B cell (primary cell): ENCODE measurements around the gene PTPRU. TPM values are rescaled to one million over a fixed set of nuclear protein-coding genes. Genes with fewer than 3 reads are reported as not detected.

Experiments
- ATAC-seq: fragments of 200-7000 bp; cut with Tn5 transposase; one replicate; pipeline ENCODE4 v1.10.0; 2021; ENCODE audit warnings: low read depth, mild to moderate bottlenecking, moderate number of reproducible peaks, moderate library complexity
- CTCF ChIA-PET: fragments of 350-600 bp; sonication (Branson Sonifier 250); formaldehyde crosslinking; loops from one replicate; lab custom pipeline; 2021; ENCODE audit warnings: antibody characterized with exemption, inconsistent platforms; lab: Charles Lee
- POLR2A ChIA-PET: fragments of 350-600 bp; sonication (Branson Sonifier 250); formaldehyde crosslinking; loops from one replicate; lab custom pipeline; 2021; ENCODE audit warnings: antibody characterized with exemption; lab: Charles Lee
- DNase-seq: peaks from one replicate; pipeline ENCODE4 v3.0.0; 2013
- H2AFZ ChIP-seq: 2 replicates; pipeline ENCODE4 v1.6.1; 2012; ENCODE audit warnings: mild to moderate bottlenecking, low read depth, low read length; ENCODE audit not compliant: insufficient read depth, poor library complexity, severe bottlenecking
- H3K27ac ChIP-seq, 2 donors: 1 replicate in 1 of 2; 2 replicates in 1 of 2; pipeline ENCODE4 v1.5.1; 2012 to 2013; ENCODE audit warnings: low read length in 2 of 2, mild to moderate bottlenecking in 2 of 2, moderate library complexity in 1 of 2
- H3K27me3 ChIP-seq, 4 experiments: fragments of 200-600 bp in 1 of 4; sonication (generic) in 1 of 4; replicated peaks in 1 of 4; 1 replicate in 2 of 4; 2 replicates in 2 of 4; pipeline versions ENCODE4 v1.6.1 to v1.7.0; 2013 to 2016; ENCODE audit warnings: low read length in 3 of 4, mild to moderate bottlenecking in 2 of 4, mixed read lengths in 1 of 4, moderate library complexity in 1 of 4; ENCODE audit not compliant: insufficient read depth in 4 of 4, control insufficient read depth in 3 of 4; ENCODE audit errors: control extremely low read depth in 1 of 4
- H3K36me3 ChIP-seq, 2 experiments: replicated peaks in 1 of 2; 1 replicate in 1 of 2; 2 replicates in 1 of 2; pipeline versions ENCODE4 v1.6.1 to v1.7.1; 2013; ENCODE audit warnings: low read length in 1 of 2; ENCODE audit not compliant: insufficient read depth in 2 of 2, control insufficient read depth in 1 of 2; ENCODE audit errors: control extremely low read depth in 1 of 2, extremely low read depth in 1 of 2
- H3K4me1 ChIP-seq, 2 donors: fragments of 200-600 bp in 1 of 2; sonication (generic) in 1 of 2; 1 replicate in 1 of 2; 2 replicates in 1 of 2; pipeline versions ENCODE4 v1.5.1 to v1.6.1; 2013 to 2017; ENCODE audit warnings: low read length in 2 of 2; ENCODE audit not compliant: control insufficient read depth in 2 of 2, insufficient read depth in 2 of 2
- H3K4me2 ChIP-seq: replicated peaks from 2 replicates; pipeline ENCODE3; 2012; ENCODE audit warnings: mild to moderate bottlenecking, low read depth, low read length; ENCODE audit not compliant: poor library complexity, severe bottlenecking
- H3K4me3 ChIP-seq, 5 experiments: fragments of 200-600 bp in 1 of 5; sonication (generic) in 1 of 5; 1 replicate in 3 of 5; 2 replicates in 2 of 5; pipeline versions ENCODE4 v1.5.1 to v1.7.0; 2011 to 2016; ENCODE audit warnings: low read length in 4 of 5, mild to moderate bottlenecking in 4 of 5, low read depth in 2 of 5, control low read depth in 1 of 5, moderate library complexity in 1 of 5; ENCODE audit not compliant: insufficient read depth in 1 of 5; ENCODE audit errors: control extremely low read depth in 1 of 5, extremely low read depth in 1 of 5
- H3K79me2 ChIP-seq: fragments of 200-600 bp; sonication (generic); one replicate; pipeline ENCODE4 v1.6.0; 2016; ENCODE audit warnings: low read length; ENCODE audit not compliant: control insufficient read depth, insufficient read depth
- H3K9ac ChIP-seq: fragments of 200-600 bp; sonication (generic); 2 replicates; pipeline ENCODE4 v1.6.1; 2017; ENCODE audit warnings: mild to moderate bottlenecking, low read length, moderate library complexity
- H3K9me3 ChIP-seq, 3 donors: one replicate each; pipeline versions ENCODE4 v1.6.1 to v1.7.1; 2013; ENCODE audit warnings: low read length in 2 of 3; ENCODE audit not compliant: control insufficient read depth in 2 of 3, insufficient read depth in 1 of 3; ENCODE audit errors: control extremely low read depth in 1 of 3
- H4K20me1 ChIP-seq: 2 replicates; pipeline ENCODE4 v1.6.0; 2012; ENCODE audit warnings: mild to moderate bottlenecking, low read length; ENCODE audit not compliant: insufficient read depth, control insufficient read depth, poor library complexity, severe bottlenecking
- H3K27ac Mint-ChIP-seq: one replicate; pipeline ENCODE4 v1.8.0; 2021; ENCODE audit warnings: mixed read lengths
- H3K27me3 Mint-ChIP-seq: one replicate; pipeline ENCODE4 v1.8.0; 2021; ENCODE audit warnings: mixed read lengths
- H3K4me1 Mint-ChIP-seq: one replicate; pipeline ENCODE4 v1.8.0; 2021; ENCODE audit warnings: mixed read lengths
- H3K4me3 Mint-ChIP-seq: one replicate; pipeline ENCODE4 v1.8.0; 2021; ENCODE audit warnings: mixed read lengths
- H3K9me3 Mint-ChIP-seq: one replicate; pipeline ENCODE4 v1.8.0; 2022; ENCODE audit warnings: mixed read lengths; ENCODE audit not compliant: insufficient read depth
- CTCF ChIP-seq: fragments of 200-600 bp; IDR thresholded peaks from one replicate; pipeline ENCODE4 v1.8.0; 2022; ENCODE audit warnings: antibody characterized with exemption, mild to moderate bottlenecking
- EZH2 ChIP-seq: IDR thresholded peaks from 2 replicates; pipeline ENCODE4 v1.6.1; 2012; ENCODE audit warnings: borderline replicate concordance, low read depth, mild to moderate bottlenecking, moderate library complexity, low read length; ENCODE audit not compliant: insufficient read depth, poor library complexity, severe bottlenecking
- WGBS: methylation state at CpG from one replicate; pipeline ENCODE4 v1.1.5; 2013; ENCODE audit warnings: missing lambda C conversion rate; ENCODE audit not compliant: insufficient coverage; 5-methylcytosine and 5-hydroxymethylcytosine counted together
- intact Hi-C: fragments of 100-400 bp; cut with micrococcal nuclease; formaldehyde crosslinking; loops from one replicate; pipeline ENCODE4 v1.10.0; 2022
- polyA plus RNA-seq: library from polyadenylated mRNA; depleted of rRNA; stranded (reverse); fragments of >200 nt; gene quantifications from 2 replicates; pipeline ENCODE4 v1.2.3, GENCODE V29; 2012
- total RNA-seq, 2 donors: library from RNA; stranded (reverse); fragments of 120-200 nt in 1 of 2; gene quantifications; 1 replicate in 1 of 2; 2 replicates in 1 of 2; pipeline versions ENCODE4 v1.2.3 to v1.2.4, GENCODE V29; 2013 to 2022

The PTPRU gene
- total and polyA plus RNA-seq, 2 donors (not counting 1 experiment from before 2014, with no cell fraction given), result 0.10 to 0.25 TPM

GRCh38 chr1:29278124-29278523 lies 41.8 kb downstream of the PTPRU start:
- POLR2A ChIA-PET, result no interaction called here
- no peak overlapping the region for H3K27ac ChIP-seq
- intact Hi-C loops, result no loop called here

GRCh38 chr1:29279406-29279805 lies 43.1 kb downstream of the PTPRU start:
- no peak overlapping the region for H3K4me2 ChIP-seq
- H3K79me2 ChIP-seq, result no peaks in the 10 kb centered on the region
- ChIA-PET CTCF (no interaction called here), POLR2A (no interaction called here)
- H3K27me3 Mint-ChIP-seq, result peaks cover 10% of the 10 kb centered on the region
- no peak overlapping the region for H3K27ac ChIP-seq
- no peaks in the 10 kb centered on the region for H4K20me1 ChIP-seq
- no peak for TF ChIP-seq CTCF
- TF ChIP-seq EZH2, result no peak
- no peak overlapping the region for H3K27ac Mint-ChIP-seq
- H3K4me3 Mint-ChIP-seq, result no peak overlapping the region
- 97% methylated on average over 12 of the region's 13 CpGs for WGBS
- H3K27me3 ChIP-seq, result peaks cover 0 to 3% (median 0%) of the 10 kb centered on the region in 4 experiments
- H3K36me3 ChIP-seq, result no peaks in the 10 kb centered on the region
- H3K9me3 Mint-ChIP-seq, result no peaks in the 10 kb centered on the region
- peaks cover 5% of the 10 kb centered on the region for H3K4me1 Mint-ChIP-seq
- H3K9ac ChIP-seq, result no peak overlapping the region
- H2AFZ ChIP-seq, result no peak overlapping the region
- H3K4me1 ChIP-seq, result peaks cover 4% of the 10 kb centered on the region in 2 donors
- DNase-seq (no peak), ATAC-seq (no peak)
- intact Hi-C loops, result no loop called here
- peaks cover 0 to 11% (median 0%) of the 10 kb centered on the region in 3 donors for H3K9me3 ChIP-seq
- no peak overlapping the region for H3K4me3 ChIP-seq

More at GRCh38 chr1:29278124-29278523, 41.8 kb downstream of the PTPRU start:
- Histone ChIP-seq H3K9me3 (peaks cover 0 to 11% (median 0%) of the 10 kb centered on the region in 3 donors), H4K20me1 (no peaks in the 10 kb centered on the region), H3K79me2 (no peaks in the 10 kb centered on the region), H3K4me2 (no peak overlapping the region), H3K4me1 (no peaks in the 10 kb centered on the region), H3K9ac (no peak overlapping the region), H3K27me3 (peaks cover 0 to 3% (median 0%) of the 10 kb centered on the region in 4 experiments), H2AFZ (no peak overlapping the region), H3K4me3 (no peak overlapping the region), H3K36me3 (no peaks in the 10 kb centered on the region)
- CTCF ChIA-PET, result no interaction called here
- Mint-ChIP-seq H3K27me3 (peaks cover 10% of the 10 kb centered on the region), H3K27ac (no peak overlapping the region), H3K9me3 (no peaks in the 10 kb centered on the region), H3K4me3 (no peak overlapping the region), H3K4me1 (no peaks in the 10 kb centered on the region)
- WGBS, result 67% methylated on average over 3 of the region's 3 CpGs
- ATAC-seq (no peak), DNase-seq (no peak)
- TF ChIP-seq EZH2 (no peak), CTCF (no peak)
